ENCODE measurements around the gene SHCBP1. TPM values are rescaled to one million over a fixed set of nuclear protein-coding genes. Genes with fewer than 3 reads are reported as not detected.

The SHCBP1 gene
- polyA plus RNA-seq, 4 donors = 7.7 to 10.5 (median 8.5) TPM

DNA sequence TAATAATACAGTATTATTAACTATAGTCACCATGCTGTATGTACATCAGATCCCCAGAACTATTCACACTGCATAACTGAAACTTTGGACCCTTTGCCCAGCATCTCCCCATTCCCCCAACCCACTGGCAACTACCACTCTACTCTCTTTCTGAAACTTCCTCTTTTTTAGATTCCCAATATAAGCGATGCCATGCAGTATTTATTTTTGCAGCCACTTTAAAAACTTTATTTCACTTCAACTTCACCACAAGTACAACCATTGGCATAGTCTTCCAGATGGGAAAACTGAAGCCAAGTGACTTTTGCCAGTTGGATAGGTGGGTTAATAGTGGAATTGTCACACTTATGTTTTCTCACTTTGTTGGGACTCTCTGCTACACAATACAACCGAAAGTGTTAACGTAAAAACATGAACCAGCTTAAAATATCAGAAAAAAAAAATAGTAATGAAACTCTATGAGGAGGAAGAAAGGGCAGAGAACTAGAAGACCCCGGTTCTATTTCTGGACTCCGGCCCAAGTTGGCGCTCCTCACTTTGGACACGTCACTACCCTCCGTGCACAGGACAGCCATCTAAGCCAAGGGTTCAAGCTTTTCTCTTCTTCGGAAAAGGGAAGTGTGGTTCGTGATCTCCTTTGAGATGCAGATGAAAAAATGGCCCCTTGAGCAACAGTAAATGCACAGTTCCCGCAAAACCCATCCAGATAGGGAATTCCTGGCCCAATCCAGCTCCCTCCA lies 743 bp downstream of the SHCBP1 start:
- peak in 1 of 4 donors; percentile 3 for DNase-seq (ENCODE audit: low read depth in 4 of 4, low spot score in 2 of 4)

DNA sequence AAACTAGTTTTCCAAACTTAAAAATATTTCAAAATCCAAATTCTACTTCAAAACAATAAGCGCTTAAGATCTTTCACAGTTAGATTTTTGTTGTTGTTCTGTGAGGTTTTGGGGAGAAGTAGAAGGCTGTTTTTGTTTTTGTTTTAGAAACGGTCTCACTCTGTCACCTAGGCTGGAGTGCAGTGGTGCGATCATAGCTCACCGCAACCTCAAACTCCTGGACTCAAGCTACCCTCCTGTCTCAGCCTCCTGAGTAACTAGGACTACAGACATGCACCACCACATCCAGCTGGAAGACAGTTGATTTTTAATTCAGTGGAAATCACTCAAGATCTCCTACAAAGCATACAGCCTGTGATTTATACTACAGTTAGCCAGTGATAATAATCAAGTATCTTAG lies 2.7 kb downstream of the SHCBP1 start:
- DNase-seq (ENCODE audit: low read depth in 4 of 4, low spot score in 2 of 4) = no peak

DNA sequence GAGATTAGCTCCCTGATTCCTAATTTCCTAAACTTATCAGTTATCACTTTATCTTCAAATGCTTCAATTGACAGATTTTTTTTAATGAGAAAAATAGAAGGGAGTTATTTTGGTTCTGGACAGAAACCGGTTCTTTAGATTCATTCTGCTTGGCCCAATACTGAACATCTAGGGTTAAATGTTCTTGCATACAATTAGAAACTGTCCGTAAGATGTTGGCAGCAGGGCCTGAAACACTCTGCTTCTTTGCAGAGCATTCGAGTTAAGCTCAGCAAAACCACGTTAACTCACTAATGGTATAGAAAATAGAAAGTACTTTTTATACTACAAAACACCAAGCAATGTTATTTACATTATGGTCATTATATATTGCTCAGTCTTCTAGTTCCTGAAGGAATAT lies 7.2 kb downstream of the SHCBP1 start:
- no peak for DNase-seq (ENCODE audit: low read depth in 4 of 4, low spot score in 2 of 4)

DNA sequence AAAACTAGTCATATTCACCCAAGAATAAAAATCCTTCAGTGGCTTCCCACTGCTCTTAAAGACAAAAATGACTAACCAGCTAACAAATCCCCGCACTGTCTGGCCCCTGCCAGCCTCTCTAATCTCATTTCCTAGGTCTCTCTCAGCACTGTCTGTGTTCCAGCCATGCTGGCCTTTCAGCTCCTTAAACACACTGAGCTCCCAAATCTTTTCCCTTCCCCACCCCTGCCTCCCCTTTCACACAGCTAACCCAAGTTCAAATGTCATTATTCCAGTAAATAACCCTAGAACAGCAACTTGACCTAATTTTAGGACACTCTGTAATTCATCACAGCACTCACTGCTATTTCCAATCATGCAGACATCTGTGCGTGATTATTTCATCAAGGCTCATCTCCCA lies 7.8 kb downstream of the SHCBP1 start:
- no peak for DNase-seq (ENCODE audit: low read depth in 4 of 4, low spot score in 2 of 4)

DNA sequence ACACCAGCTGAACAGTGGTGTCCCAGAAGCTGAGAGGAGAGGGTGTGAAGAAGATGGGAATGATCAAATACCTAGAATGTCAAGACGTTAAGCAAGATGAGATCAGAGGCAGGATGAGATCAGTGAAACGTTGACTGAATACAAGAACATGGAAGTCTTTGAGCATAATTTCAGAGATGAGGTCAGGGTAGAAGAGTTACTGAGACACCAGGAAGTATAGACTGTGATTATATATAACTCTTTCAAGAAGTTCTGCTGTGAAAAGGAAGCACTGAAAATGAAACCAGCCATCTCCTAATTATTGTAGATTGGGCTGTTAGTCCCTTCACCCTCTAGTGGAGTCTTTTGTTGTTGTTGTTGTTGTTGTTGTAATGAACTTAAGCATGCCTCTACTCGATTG lies 9.1 kb downstream of the SHCBP1 start:
- no peak for DNase-seq (ENCODE audit: low read depth in 4 of 4, low spot score in 2 of 4)

DNA sequence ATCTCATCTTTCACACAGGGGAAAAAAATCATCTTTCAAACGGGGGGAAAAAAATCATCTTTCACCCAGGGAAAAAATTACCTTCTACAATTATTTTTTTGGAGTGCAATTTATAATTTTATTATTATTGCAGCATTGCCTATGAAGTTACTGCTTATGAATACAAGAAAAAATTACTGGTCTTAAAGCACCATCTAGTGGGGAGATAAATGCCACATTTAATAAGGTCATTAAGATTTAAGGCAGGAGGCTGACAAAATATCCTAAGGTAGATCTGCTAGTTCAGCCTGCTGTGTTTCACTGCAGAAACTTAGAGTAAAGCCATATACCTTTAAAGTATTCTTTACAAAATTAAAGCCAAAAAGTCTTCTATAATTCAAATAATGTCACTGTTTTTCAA lies 13.7 kb downstream of the SHCBP1 start:
- peak in 1 of 4 donors; percentile 15 for DNase-seq (ENCODE audit: low read depth in 4 of 4, low spot score in 2 of 4)

DNA sequence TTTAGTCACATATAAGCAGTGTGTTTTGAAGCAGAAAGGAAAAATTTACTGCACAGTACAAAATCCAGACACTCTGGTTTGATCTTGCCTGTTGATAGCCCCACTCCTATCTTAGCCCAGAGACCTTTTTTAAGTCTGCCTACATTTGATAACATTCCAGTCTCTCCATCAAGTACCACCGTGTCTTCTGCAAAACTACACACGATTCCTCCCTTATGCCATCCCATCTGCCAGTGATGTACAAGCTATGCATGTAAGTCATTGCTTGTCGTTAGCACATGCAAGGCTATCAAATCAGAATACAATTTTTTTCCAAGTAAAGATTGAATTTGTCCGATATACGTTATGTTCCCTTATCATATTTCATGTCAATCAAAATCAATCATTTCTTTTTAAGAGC lies 14.9 kb downstream of the SHCBP1 start:
- no peak for DNase-seq (ENCODE audit: low read depth in 4 of 4, low spot score in 2 of 4)

DNA sequence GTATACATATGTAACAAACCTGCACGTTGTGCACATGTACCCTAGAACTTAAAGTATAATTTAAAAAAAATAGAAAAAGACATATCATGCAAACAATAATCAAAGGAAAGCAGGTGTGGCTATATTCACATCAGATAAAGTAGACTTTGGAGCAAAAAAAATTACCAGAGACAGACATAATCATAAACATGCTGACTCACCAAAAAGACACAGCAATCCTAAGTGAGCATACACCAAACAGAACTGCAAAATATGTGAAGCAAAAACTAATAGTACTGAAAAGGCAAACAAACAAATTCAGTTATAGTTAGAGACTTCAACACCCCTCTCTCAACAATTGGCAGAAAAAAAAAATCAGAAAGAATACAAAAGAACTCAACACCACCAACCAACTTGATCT lies 29.9 kb downstream of the SHCBP1 start:
- DNase-seq (ENCODE audit: low read depth in 4 of 4, low spot score in 2 of 4) = no peak

DNA sequence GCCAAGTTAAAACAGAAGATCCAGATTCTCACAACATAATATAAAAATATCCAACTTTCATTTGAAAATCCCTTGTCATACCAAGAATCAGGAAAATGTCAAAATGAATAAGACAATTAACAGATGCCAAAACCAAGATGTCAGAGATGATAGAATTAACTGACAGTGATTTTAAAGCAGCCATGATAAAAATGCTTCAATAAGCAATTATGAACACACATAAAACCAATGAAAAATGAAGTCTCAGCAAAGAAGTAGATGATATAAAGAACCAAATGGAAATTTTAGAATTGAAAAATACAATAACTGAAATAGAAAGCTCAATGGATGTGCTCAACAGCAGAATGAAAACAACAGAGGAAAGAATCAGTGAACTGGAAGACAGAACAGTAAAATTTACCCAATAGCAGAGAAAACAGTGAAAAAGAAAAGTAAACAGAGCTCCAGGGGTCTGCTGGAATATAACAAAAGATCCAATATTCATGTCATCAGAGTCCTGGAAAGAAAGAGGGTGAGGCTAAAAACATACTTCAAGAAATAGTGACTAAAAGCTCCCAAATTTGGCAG lies 35.1 kb downstream of the SHCBP1 start:
- no peak for DNase-seq (ENCODE audit: low read depth in 4 of 4, low spot score in 2 of 4)

DNA sequence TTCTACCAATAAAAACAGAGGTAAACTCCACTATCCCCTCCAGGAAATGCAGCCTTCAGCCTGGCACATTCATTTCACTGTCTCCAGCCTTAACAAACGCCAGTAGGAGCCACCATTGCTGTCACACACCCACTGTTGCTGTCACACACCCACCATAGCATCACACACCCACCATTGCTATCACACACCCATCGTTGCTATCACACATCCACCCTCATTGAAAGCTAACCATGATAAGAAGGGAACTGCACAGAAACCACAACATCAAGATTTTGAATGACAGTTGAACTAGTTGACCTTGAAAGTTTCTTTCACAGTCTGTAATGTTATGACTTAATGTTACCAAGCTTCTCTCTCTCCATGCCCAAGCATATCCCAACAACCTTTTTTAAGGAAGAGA lies 38.1 kb downstream of the SHCBP1 start:
- DNase-seq (ENCODE audit: low read depth in 4 of 4, low spot score in 2 of 4) = no peak

DNA sequence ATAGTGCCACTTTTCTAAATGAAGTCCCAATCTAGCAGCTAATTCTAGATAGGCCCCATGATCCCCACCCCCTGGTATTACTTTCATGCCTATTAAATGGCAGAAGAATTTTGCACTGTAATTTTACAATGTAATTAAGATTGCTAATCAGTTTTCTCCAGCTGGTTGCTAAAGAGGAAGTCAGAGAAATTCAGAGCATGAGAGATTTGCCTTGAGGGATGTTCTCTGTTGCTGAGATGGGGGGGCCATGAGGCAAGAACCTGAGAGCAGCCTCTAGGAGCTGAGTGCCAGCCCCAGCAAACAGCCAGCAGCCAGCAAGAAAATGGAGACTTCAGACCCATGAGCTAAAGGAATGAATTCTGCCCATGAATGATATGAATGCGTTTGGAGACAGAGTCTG lies 38.9 kb downstream of the SHCBP1 start:
- no peak for DNase-seq (ENCODE audit: low read depth in 4 of 4, low spot score in 2 of 4)

DNA sequence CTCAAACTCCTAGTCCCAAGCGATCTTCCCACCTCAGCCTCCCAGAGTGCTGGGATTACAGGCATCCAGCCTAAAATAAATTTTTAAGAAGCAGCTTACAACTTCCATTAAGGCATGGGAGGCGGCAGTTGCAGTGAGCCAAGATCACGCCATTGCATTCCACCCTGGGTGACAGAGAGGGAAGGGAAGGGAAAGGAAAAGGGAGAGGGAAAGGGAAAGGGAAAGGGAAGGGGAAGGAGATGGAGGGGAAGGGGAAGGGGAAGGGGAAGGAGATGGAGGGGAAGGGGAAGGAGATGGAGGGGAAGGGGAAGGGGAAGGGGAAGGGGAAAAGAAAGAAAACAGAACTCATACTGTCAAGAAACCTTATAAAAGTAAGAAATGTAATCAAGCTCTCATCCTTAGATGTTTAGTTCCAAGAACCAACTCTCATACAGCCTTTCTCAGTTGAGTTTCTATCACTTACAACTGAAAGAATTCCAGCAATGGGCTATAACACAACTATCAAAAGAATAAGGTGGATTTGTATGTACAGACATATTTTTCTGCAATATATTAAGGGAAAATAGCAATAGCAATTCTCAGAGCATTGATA lies 43.1 kb downstream of the SHCBP1 start:
- DNase-seq (ENCODE audit: low read depth in 4 of 4, low spot score in 2 of 4) = no peak

DNA sequence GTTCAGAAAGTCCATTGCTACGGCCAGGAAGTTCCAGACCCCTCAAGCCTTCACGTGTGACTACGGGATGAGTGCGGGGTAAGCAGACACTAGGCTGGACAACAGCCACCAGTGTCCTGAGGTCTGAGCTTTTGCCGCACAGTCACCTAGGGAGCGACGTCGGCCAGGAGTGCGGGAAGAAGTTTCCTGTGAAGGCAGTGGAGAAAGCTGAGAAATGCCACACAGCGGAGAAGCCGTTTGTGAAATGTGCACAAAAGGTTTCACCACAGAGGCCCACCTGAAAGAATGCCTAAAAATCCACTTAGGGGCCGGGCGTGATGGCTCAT lies 47.4 kb downstream of the SHCBP1 start:
- DNase-seq (ENCODE audit: low read depth in 4 of 4, low spot score in 2 of 4) = no peak

DNA sequence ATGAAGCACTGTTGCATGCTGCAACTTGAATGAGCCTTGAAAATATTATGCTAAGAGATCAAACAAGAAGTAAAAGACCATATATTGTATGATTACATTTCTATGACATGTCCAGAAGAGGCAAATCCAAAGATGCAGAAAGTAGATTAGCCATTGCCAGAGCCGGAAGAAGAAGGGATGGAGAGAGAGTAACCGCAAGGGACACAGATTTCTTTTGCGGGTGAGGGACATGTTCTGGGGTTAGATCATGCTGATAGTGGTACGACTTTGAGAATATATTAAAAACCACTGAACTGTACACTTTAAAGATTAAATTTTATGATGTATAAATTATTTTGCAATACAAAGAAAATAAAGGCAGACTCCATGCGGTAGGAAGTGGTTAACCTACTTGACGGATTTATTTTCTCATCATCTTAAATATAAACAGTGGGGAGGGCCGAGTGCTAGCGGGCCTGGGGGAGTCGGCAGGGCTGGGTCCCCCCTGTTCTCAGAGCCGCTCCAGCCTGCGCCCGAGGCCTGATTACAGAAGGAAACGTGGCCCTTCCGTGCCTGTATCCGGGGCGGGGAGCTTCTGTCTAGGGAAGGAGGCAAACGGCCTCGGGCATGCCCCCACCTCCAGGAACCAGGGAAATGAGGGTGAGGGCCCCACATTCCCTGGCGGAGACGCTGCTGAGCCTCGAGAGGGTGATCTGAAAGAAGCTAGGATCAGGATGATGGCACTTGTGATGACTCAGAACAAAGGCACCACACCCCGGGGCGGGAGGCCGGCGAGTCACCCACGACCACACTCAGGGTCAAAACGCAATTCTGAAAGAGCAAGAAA lies 48.0 kb downstream of the SHCBP1 start:
- no peak for DNase-seq (ENCODE audit: low read depth in 4 of 4, low spot score in 2 of 4)

DNA sequence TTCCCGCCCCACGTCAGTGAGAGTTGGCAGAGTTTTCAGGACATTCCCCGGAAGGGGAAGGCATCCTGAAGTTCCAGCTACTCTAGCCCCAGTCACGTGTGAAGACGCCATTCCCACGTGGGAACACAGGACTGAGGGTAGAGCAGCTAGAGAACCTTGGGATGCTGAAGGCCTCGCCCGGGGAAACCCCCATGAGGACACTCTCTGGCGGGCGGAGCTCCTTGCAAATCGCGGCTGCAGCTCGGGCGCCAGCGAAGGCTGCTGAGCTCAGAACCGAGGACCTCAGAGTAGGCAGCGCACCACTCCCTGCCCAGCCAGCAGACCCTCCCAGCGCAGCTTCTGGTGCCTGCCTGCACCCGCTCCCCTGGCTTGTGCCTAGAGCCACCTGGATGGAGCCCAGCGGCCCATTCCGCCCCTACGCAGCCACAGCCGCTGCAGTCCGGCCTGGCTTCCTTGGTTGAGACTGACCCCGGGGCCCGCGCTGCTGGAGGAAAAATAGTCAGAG lies 51.9 kb downstream of the SHCBP1 start:
- no peak for DNase-seq (ENCODE audit: low read depth in 4 of 4, low spot score in 2 of 4)

DNA sequence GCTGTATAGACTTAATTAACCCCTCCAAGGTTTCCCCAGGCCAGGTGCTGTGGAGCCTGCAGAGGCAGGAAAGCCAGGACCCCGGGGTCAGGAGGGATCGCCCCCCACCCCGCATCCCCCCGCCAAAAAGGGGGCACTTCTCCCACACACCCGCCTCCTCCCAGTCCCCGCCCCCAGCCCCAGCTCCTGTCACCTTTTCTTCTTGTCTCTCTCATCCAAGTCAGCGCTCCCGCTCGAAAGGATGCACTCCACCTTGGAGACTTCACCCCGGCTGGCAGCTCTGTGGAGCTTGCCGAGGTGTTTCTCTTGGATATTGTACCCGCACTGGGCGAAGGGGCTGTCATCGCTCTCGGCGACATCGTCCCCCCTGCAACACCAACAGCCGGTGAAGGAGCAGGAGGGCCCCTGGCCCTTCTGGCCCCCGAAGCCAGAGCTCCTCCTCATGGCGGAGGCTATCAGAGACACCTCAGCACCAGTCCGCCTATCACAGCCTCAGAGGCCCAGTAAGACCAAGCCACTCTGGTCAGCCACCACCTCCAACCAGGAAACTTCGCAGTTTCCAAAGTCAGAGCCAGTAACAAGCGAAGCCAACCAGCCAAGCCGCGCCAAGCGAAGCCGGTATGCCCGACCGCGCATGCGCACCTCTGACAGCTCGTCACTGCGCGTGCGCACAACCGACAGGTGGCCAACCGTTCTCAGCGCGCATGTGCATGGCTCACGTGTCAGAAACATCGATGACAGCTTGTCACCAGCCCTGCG lies 52.5 kb downstream of the SHCBP1 start:
- no peak for DNase-seq (ENCODE audit: low read depth in 4 of 4, low spot score in 2 of 4)

DNA sequence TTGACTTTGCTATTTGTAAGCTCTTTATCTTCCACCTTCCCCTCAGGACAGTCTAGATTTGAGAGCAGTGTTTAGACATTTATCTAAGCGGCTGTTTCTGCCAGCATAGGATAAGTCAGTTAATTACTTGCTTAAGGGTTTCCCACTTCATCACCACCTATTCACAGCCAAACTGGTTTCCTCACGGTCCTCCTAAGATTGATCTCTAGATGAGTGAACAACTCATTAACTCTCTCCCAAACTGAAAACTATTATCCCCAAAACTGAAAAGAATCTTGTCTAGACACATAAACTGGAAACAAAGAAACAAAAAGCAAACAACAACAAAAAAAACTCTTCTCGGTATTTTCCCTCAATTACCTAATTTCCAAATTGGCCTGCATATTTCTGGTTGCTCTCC lies 58.2 kb downstream of the SHCBP1 start:
- no peak for DNase-seq (ENCODE audit: low read depth in 4 of 4, low spot score in 2 of 4)

DNA sequence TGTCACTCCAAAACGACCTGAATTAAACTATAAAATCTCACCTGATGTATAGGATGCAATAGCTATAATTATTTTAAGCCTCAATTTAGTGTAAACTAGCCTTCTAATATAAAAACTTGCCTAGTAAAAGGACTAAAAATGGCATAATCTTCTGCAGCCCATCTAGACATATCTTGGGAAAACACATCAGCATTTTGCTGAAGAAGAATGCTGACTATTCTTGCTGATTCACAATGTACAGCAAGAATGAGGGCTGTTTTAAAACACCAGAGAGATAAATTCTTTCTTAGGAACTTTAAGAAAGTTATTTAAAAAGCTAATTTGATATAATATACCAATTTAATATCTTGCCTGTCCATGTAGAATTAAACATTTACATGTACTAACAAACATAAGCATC lies 63.2 kb downstream of the SHCBP1 start:
- DNase-seq (ENCODE audit: low read depth in 4 of 4, low spot score in 2 of 4) = no peak

DNA sequence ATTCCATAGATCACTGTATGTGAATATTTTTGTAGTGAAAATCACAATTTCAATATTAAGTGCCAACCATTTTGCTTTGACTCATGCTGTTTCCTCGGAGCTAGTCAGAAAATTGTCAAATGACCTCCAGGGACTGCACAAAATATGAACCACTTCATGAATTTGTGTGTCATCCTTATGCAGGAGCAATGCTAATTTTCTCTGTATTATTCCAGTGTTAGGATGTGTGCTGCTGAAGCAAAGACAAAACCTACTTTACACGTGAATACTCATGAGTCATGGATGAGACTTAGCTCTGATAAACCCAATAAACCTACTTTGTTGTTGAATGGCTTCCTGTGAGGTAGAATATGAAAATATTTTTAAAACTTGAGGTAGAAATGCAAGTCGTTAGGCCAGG lies 65.2 kb downstream of the SHCBP1 start:
- no peak for DNase-seq (ENCODE audit: low read depth in 4 of 4, low spot score in 2 of 4)

DNA sequence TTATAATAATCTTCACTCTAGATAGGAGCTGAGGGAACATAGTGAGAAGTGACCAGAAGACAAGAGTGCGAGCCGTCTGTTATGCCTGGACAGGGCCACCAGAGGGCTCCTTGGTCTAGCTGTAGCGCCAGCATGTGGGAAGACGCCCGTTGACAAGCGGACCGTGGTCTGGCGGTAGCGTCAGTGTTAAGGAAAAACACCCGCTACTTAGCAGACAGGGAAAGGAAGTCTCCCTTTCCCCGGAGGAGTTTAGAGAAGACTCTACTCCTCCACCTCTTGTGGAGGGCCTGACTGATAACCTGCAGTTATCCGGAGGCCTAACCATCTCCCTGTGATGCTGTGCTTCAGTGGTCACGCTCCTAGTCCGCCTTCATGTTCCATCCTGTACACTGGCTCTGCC lies 66.7 kb downstream of the SHCBP1 start:
- peak in 2 of 4 donors; percentile 11 to 44 for DNase-seq (ENCODE audit: low read depth in 4 of 4, low spot score in 2 of 4)

DNA sequence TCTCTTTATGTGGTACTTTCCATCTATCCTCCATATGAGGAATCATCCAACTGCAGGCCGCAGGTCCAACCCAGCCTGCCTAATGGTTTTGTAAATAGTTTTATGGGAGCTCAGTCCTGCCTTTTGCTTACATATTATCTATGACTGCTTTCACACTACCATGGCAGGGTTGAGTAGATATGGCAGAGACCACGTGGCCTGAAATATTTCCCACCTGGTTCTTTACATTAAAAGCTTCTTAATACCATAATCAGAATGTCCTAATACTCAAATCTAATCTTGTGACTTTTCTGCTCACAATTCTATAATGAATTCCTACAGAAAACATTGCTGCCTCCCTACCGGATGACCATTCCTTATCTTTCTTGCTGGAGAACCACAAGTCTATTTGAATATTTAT lies 71.7 kb downstream of the SHCBP1 start:
- no peak for DNase-seq (ENCODE audit: low read depth in 4 of 4, low spot score in 2 of 4)
